Dermis blood vessel endothelial cell (primary cell): ENCODE measurements around the gene UBR4. TPM values are rescaled to one million over a fixed set of nuclear protein-coding genes. Genes with fewer than 3 reads are reported as not detected.
"Not testable (repeated sequence)": the region's sequence is repeated elsewhere in the genome, so short reads cannot be mapped to it uniquely, and the experiment has no call there.

ENCODE experiments used
- DNase-seq: peaks from one replicate; pipeline ENCODE4 v3.0.0; 2010
- total RNA-seq: library from RNA; depleted of rRNA; stranded (reverse); fragments of >200 nt; gene quantifications from 2 replicates; pipeline ENCODE4 v1.2.3, GENCODE V29; 2014

UBR4 gene
- 95.1 and 172 TPM in 2 replicates for total RNA-seq

- peak; percentile 97 for DNase-seq
Observed at GRCh38 chr1:19209990-19210771, at the start of gene UBR4. Gene UBR4 (minus strand): TSS chr1:19210266. CDS start chr1:19210248, 18 bp downstream.

GRCh38 chr1:19258353-19258752 is 48.3 kb upstream of the UBR4 start:
- DNase-seq = no peak

GRCh38 chr1:19257178-19257914 is 47.3 kb upstream of the UBR4 start:
- DNase-seq = peak; percentile 51

GRCh38 chr1:19256301-19256700 is 46.2 kb upstream of the UBR4 start:
- DNase-seq = not testable (repeated sequence)

- DNase-seq = no peak
Observed at GRCh38 chr1:19255288-19255687, 45.2 kb upstream of the UBR4 start.

GRCh38 chr1:19254416-19254815 is 44.4 kb upstream of the UBR4 start:
- no peak for DNase-seq

GRCh38 chr1:19251305-19252196 is 41.5 kb upstream of the UBR4 start, which contains the start of the genes EMC1 and MRTO4:
Gene EMC1 (minus strand): TSS chr1:19251524. CDS start chr1:19251509, 15 bp downstream.
Gene MRTO4 (plus strand): TSS chr1:19251805. CDS start chr1:19251836, 31 bp downstream.
- peak; percentile 88 for DNase-seq

GRCh38 chr1:19250629-19251304 is 40.7 kb upstream of the UBR4 start:
- no peak for DNase-seq

- DNase-seq = peak; percentile 78
Observed at GRCh38 chr1:19240673-19241538, 30.8 kb upstream of the UBR4 start.

GRCh38 chr1:19239876-19240275 is 29.8 kb upstream of the UBR4 start:
- peak; percentile 48 for DNase-seq

- no peak for DNase-seq
Observed at GRCh38 chr1:19234224-19234623, 24.2 kb upstream of the UBR4 start.

- DNase-seq = no peak
Observed at GRCh38 chr1:19232524-19232846, 22.4 kb upstream of the UBR4 start.

- DNase-seq = not testable (repeated sequence)
Observed at GRCh38 chr1:19231736-19232523, 21.9 kb upstream of the UBR4 start.

GRCh38 chr1:19229828-19230325 is 19.8 kb upstream of the UBR4 start:
- DNase-seq = no peak

GRCh38 chr1:19229229-19229628 is 19.2 kb upstream of the UBR4 start:
- DNase-seq = peak; percentile 27

- no peak for DNase-seq
Observed at GRCh38 chr1:19222979-19223824, 13.1 kb upstream of the UBR4 start.

GRCh38 chr1:19222573-19222972 is 12.5 kb upstream of the UBR4 start:
- no peak for DNase-seq

- no peak for DNase-seq
Observed at GRCh38 chr1:19220991-19221390, 10.9 kb upstream of the UBR4 start.
